HG03442 (cell line): ENCODE results near the gene GABBR2.

Experiments
- ATAC-seq: cut with Tn5 transposase; IDR thresholded peaks from one replicate; pipeline ENCODE4 v1.9.1; 2021; ENCODE audit warnings: mild to moderate bottlenecking, moderate library complexity; ENCODE audit not compliant: unreplicated experiment

Gene GABBR2

GRCh38 chr9:98378794-98379193, 329.9 kb downstream of the GABBR2 start:
- no peak for ATAC-seq

- ATAC-seq = no peak
Measured at GRCh38 chr9:98378206-98378780, 330.4 kb downstream of the GABBR2 start.

GRCh38 chr9:98375138-98375726, 333.5 kb downstream of the GABBR2 start:
- no peak for ATAC-seq

- no peak for ATAC-seq
Measured at GRCh38 chr9:98374385-98375051, 334.2 kb downstream of the GABBR2 start.

- ATAC-seq = no peak
Measured at GRCh38 chr9:98373609-98374008, 335.1 kb downstream of the GABBR2 start.

GRCh38 chr9:98372077-98372836, 336.5 kb downstream of the GABBR2 start:
- ATAC-seq = no peak

- no peak for ATAC-seq
Measured at GRCh38 chr9:98370976-98371315, 337.8 kb downstream of the GABBR2 start.

- ATAC-seq = no peak
Measured at GRCh38 chr9:98370300-98370975, 338.3 kb downstream of the GABBR2 start.

- no peak for ATAC-seq
Measured at GRCh38 chr9:98369896-98370295, 338.8 kb downstream of the GABBR2 start.

- ATAC-seq = no peak
Measured at GRCh38 chr9:98369471-98369870, 339.3 kb downstream of the GABBR2 start.

- no peak for ATAC-seq
Measured at GRCh38 chr9:98369066-98369425, 339.7 kb downstream of the GABBR2 start.

GRCh38 chr9:98368366-98369065, 340.2 kb downstream of the GABBR2 start:
- no peak for ATAC-seq

- no peak for ATAC-seq
Measured at GRCh38 chr9:98367923-98368322, 340.8 kb downstream of the GABBR2 start.

GRCh38 chr9:98367371-98367900, 341.3 kb downstream of the GABBR2 start:
- ATAC-seq = no peak

GRCh38 chr9:98365781-98366180, 343.0 kb downstream of the GABBR2 start:
- no peak for ATAC-seq

- no peak for ATAC-seq
Measured at GRCh38 chr9:98365227-98365669, 343.5 kb downstream of the GABBR2 start.

GRCh38 chr9:98364086-98364485, 344.6 kb downstream of the GABBR2 start:
- ATAC-seq = no peak

- ATAC-seq = no peak
Measured at GRCh38 chr9:98363644-98364043, 345.1 kb downstream of the GABBR2 start.

GRCh38 chr9:98362624-98363252, 346.0 kb downstream of the GABBR2 start:
- ATAC-seq = no peak

- ATAC-seq = no peak
Measured at GRCh38 chr9:98361645-98362044, 347.1 kb downstream of the GABBR2 start.
